ENCODE measurements around the gene MED16.
"Not testable (repeated sequence)": the region's sequence is repeated elsewhere in the genome, so short reads cannot be mapped to it uniquely, and the experiment has no call there.

The MED16 gene

DNA sequence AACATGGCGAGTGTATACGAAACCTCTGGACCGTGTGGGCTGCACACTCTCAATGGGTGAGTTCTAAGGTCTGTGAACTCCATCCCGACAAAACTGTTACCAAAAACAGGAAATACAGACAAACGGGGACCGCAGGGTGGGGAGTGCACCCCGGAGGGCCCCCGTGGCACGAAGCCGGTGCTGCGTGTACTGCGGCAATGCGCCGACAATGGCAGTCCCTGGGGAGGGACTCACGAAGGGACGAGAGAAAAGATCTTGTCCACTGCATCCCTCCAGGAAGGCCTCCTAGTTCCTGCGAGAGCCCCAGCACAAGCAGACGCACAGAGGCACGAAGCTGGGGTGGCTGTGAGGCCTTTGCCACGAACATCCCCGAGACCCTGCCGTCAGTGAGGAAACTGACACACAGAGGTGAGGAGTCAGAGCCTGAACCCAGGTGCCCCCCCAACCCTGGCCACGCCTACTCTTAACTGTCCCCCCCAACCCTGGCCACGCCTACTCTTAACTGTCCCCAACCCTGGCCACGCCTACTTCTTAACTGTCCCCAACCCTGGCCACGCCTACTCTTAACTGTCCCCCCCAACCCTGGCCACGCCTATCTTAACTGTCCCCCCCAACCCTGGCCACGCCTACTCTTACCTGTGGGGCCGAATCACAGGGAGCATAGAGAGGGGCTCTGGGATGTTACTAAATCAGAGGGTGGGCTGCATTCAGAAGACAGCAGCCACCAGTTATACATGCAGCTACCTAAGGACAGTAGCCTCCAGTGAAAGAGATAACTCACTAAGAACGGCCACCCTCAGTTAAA is 4.2 kb downstream of the MED16 start:
- no peak for DNase-seq (ENCODE audit: low read depth)

GRCh38 chr19:887599-887998 is 5.4 kb downstream of the MED16 start:
- no peak for DNase-seq (ENCODE audit: low read depth)

DNA sequence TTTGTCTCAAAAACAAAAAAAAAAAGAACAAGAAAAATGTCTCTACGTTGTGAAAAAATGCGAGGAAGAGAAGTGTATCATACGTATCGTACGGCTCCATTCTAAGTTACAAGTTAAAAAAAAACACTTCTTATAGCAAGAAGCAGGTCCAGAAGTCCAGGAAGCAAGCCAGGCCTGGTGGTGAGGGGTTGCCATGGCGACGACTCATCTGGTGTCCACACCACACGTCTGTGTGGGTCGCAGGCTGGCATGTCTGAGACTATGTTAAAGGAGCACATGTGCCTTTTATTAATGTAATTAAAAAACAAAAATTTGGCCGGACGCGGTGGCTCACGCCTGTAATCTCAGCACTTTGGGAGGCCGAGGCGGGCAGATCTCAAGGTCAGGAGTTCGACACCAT is 5.9 kb downstream of the MED16 start:
- DNase-seq (ENCODE audit: low read depth) = no peak

DNA sequence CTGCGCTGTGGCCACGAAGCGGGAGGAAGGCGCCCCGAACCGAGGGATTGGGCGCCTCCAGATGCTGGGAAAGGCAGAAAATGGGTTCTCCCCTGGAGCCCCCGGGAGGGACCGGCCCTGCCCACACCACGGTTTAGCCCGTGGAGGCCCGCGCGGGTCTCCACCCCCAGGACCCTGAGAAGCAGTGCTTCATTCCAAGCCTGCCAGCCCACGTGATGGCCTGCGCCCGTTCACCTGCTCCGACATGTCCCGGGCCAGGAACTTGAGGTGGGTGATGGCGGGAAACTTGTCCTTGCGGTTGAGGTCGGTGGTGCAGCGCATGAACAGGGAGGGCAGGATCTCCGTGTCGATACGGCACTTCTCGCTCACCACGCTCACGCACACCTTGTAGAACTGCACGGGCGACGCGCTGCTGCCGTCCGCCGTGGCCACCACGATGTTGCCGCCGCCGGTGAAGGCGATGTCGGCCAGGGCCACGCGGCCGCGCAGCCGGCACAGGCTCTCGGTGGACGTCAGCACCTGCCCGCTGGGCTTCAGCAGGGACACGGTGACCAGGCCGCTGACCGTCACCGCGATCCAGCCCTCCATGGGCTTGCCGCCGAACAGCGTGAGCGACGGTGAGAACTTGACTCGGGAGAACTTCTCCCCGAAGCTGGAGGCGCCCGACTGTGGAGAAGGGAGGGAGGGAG is 7.3 kb downstream of the MED16 start:
- no peak for DNase-seq (ENCODE audit: low read depth)

DNA sequence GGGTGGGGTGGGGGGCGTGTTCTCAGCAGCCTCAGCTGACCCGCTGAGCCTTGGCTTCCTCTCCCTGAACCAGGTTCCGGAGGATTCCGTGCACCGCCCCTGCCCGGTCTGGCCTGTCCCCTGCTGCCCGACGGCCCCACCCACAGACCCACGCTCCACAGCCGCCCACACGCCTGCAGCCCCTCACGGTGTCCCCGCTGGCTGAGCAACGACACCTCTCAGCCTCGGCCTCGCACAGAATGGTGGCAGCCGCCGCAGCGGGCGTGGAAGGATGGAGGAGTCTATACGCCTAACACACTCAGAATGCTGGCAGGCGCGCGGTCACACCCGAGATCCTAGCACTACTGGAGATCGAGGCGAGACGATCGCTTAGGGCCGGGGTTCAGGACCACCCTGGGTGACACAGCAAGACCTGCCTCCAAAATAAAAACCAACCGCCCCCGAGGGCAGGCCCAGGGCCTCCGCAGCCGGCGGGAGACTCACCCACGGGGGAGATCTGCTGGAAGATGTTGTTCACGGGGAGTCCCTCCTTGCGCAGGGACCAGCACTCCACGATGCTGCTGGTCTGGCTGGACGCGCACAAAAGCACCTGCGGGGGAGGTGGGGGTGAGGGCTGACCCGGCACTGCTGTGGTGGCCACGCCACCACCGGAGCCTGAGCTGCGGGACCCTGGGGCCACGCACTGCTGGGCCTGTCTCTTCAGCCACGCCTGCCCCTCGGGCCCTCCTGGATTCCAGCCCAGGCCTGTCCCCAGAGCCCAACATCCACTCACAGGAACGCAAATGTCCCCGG is 8.4 kb downstream of the MED16 start:
- no peak for DNase-seq (ENCODE audit: low read depth)

DNA sequence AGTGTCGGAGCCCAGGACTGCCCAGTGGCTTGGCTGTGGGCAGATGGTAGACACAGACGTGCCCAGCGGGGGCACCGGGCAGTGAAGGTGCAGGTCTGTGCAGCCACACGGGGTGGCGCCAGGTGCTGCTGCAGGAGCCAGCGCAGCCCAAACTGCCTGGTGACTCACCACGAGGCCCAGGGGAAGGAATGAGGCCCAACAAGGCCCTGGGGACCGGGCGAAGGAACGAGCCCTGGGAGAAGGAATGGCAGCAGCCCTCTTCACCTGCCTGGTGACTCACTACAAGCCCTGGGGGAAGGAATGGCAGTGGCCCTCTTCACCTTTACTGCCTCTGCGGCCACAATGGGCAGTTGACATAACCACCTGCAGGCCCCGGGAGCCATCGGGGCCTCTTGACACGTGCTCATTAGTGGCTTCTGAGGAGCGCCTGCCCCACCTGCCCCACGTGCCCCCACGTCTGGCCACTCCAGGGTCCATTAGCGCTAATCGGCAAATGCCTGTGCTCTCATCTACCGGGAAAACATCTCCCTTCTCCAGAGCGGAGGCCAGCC is 9.3 kb downstream of the MED16 start:
- no peak for DNase-seq (ENCODE audit: low read depth)

- no peak for DNase-seq (ENCODE audit: low read depth)
Observed at GRCh38 chr19:882871-883497, 10.0 kb downstream of the MED16 start.

DNA sequence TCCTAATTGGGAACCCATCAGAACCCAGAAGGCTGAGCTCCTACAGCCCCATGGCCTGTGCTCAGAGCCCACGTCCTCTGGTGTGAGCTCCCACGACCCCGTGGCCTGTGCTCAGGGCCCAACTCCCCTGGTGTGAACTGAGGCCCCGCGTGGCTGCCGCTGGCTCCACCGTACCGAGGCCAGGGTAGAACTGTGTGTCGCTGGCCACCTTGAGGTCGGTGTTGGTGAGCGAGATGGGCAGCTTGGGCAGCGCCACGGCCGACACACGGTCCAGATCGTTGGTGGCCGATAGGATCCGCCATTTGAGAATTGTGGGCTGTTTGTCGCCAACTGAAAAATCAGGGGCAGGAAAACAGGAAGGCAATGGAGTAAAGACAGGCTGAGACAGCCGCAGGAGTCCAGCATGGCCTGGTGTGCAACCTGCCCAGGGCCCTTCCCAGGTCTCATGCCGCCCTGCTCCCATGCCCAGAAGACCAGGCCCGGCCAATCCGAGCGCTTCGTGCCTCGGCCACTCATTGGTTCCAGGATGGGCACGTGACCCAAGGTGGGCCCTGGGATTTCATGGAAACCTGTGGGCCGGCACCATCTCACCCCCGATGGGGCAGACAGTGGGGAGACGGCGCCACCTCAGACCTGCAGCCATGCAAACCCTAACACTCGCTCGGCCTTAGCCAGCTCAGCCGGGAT is 11.5 kb downstream of the MED16 start:
- DNase-seq (ENCODE audit: low read depth) = no peak

DNA sequence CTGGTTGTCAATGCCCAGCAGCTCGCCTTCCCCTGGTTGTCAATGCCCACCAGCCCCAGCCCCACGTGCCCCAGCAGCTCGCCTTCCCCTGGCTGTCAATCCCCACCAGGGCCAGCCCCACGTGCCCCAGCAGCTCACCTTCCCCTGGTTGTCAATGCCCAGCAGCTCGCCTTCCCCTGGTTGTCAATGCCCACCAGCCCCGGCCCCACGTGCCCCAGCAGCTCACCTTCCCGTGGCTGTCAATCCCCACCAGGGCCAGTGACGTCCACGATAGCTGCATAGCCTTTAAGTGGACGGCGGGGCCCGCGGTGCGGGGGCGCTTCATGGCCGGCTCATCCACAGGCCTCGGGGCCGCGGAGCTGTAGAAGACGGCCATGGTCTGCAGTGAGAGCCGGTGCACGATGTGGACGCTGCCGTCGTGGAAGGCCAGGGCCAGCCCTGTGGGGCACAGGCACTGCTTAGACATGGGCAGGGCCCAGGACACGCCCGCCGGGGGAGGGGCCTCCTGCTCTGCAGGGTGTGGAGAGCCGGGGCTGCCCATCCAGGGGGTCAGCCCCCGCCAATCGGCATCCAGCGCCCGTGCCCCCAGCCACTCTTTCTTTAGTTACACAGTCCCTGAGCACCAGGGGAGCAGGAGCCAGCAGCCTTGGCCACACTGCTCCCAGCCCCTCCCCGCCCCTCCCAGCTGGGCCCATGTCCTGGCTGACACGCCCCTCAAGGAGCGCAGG is 13.1 kb downstream of the MED16 start:
- no peak for DNase-seq (ENCODE audit: low read depth)

- not testable (repeated sequence) for DNase-seq (ENCODE audit: low read depth)
Observed at GRCh38 chr19:878751-879561, 14.0 kb downstream of the MED16 start.

DNA sequence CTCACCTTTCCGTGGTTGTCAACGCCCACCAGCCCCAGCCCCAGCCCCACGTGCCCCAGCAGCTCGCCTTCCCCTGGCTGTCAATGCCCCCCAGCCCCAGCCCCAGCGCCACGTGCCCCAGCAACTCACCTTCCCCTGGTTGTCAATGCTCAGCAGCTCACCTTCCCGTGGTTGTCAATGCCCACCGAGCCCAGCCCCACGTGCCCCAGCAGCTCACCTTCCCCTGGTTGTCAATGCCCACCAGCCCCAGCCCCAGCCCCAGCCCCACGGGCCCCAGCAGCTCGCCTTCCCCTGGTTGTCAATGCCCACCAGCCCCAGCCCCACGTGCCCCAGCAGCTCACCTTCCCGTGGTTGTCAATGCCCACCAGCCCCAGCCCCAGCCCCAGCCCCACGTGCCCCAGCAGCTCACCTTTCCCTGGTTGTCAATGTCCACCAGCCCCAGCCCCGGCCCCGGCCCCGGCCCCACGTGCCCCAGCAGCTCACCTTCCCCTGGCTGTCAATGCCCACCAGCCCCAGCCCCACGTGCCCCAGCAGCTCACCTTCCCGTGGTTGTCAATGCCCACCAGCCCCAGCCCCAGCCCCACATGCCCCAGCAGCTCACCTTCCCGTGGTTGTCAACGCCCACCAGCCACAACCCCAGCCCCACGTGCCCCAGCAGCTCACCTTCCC is 14.9 kb downstream of the MED16 start:
- not testable (repeated sequence) for DNase-seq (ENCODE audit: low read depth)

DNA sequence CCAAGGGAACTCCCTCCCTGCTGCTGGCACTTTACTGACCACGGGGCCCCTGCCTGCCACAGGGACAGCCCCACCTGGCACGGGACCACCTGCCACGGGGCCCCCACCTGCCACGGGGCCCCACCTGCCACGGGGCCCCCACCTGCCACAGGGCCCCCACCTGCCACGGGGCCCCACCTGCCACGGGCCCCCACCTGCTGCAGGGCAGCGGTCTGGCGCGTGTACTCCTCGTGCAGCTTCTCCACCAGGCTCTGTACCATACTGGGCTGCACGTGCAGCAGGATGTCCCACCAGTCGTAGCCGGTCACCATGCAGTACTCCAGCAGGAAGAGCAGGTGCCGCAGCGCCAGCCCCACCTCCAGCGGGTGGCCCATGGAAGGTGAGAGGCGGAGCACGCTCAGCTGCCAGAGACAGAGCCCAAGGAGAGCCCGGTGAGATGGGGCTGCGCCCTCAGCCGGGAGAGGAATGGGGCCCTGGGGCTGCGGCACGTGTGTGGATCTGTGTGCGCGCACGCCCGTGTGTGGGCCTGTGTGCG is 16.1 kb downstream of the MED16 start:
- DNase-seq (ENCODE audit: low read depth) = no peak

GRCh38 chr19:876089-876488 is 16.9 kb downstream of the MED16 start:
- DNase-seq (ENCODE audit: low read depth) = no peak

DNA sequence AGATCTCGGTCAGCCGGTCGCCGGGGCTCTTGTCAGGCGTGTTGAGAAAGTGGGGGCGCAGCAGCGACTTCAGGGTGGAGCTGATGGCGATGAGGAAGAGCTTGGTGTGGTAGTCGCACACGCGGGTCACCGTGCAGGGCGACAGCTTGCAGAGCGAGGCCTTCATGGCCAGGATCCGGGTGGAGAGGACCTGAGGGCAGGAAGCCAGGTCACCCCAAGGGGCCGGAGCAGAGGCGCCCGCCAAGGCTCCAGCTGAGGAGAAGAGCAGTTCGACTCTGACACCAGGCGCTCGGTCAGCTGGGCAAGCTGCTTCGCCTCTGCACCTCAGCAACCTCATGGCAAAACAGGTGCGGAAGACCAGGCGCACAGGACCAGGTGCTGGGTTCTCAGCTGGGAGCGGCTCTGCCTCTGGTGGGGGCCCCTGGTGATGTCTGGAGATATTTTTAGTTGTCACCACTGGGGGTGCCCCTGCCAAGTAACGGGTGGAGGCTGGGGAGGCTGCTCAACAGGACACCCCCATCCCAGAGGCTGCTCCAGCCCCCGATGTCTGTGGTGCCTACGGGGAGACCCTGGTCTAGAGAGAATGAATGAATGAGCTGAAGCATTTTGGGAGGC is 17.6 kb downstream of the MED16 start:
- DNase-seq (ENCODE audit: low read depth) = no peak

DNA sequence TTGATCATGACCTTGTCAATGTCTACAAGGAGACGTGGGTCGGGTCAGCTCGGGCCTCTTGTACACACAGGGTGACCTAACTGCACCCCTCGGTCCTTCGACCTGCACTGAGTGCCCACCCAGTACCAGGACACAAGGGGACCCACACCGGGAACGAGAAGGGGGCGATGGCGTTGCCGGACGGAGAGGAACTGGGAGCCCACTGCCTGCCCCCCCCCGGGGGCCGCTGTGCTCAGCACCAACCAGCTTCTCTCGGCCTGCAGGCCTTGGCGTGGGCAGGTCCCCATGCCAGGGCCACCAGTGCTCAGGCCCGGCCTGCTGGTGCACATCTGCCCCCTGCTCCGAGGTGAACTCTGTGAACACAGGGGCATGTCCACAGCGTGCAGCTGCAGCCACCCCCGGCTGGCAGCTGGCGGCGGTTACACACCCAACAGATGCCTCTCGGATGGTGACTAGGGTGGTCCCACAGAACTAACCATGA is 19.4 kb downstream of the MED16 start:
- DNase-seq (ENCODE audit: low read depth) = no peak

DNA sequence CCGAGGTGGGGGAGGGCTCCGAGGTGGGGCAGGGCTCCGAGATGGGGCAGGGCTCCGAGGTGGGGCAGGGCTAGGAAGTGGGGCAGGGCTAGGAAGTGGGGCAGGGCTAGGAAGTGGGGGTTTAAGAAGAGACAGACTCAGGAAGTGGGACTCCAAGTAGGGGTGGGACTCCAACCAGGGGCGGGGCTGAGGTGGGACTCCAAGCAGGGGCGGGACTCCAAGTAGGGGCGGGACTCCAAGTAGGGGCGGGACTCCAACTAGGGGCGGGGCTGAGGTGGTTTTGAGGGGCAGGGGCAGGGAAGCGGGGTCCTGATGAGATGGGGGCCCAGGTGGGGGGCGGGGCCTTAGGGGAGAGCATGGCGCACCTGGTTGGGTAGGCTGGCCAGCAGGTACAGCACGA is 19.9 kb downstream of the MED16 start:
- DNase-seq (ENCODE audit: low read depth) = no peak

- DNase-seq (ENCODE audit: low read depth) = no peak
Observed at GRCh38 chr19:872266-872951, 20.6 kb downstream of the MED16 start.
